ENCODE data around the gene NSMF. TPM values are rescaled to one million over a fixed set of nuclear protein-coding genes. Genes with fewer than 3 reads are reported as not detected.

Gene NSMF
- total and polyA plus RNA-seq, 2 of the 8 experiments (the other 6 are each of a cell fraction or from before 2014, with no cell fraction given), result 56.7 to 65.1 TPM

- H4K20me1 ChIP-seq (replicated peaks in 1 of 2; ENCODE audit: control insufficient read depth in 1 of 2, insufficient read depth in 2 of 2, low read length in 2 of 2), result peaks cover 0 to 4% of the 10 kb centered on the region in 2 experiments
- H3K4me3 ChIP-seq (ENCODE audit: extremely low read depth in 1 of 4, insufficient read depth in 2 of 4, low read depth in 3 of 4, low read length in 4 of 4), result peak overlapping the region in 1 of 4 experiments; percentile 56; a peak in 3 of 8 replicates
- H3K23ac ChIP-seq (ENCODE audit: insufficient read length), result no peak overlapping the region
These were observed 52.9 kb downstream of the NSMF start for GRCh38 chr9:137406085-137406760.

More at GRCh38 chr9:137406085-137406760, 52.9 kb downstream of the NSMF start:
- no peak overlapping the region for H3K9ac ChIP-seq (replicated peaks in 1 of 4; ENCODE audit: extremely low read depth in 1 of 4, low read depth in 3 of 4, low read length in 3 of 4)
- TF ChIP-seq CBX8 (IDR thresholded peaks at IDR 0.05; ENCODE audit: borderline replicate concordance, low read depth, low read length) (no peak), EGR1 (IDR thresholded peaks at IDR 0.05; ENCODE audit: borderline replicate concordance, low read depth, low read length) (no peak), ZNF274 (IDR thresholded peaks at IDR 0.05; ENCODE audit: borderline replicate concordance, extremely low read depth, low read length) (no peak), NANOG (IDR thresholded peaks at IDR 0.05; ENCODE audit: insufficient read depth, low read depth, low read length, poor library complexity, severe bottlenecking) (no peak), FOSL1 (IDR thresholded peaks at IDR 0.05; ENCODE audit: insufficient read depth, low read depth, low read length) (no peak), KDM1A (IDR thresholded peaks at IDR 0.05; ENCODE audit: borderline replicate concordance, low read length) (no peak)
- H4K91ac ChIP-seq (replicated peaks; ENCODE audit: insufficient read length, low read length), result peak overlapping the region; percentile 30
- H3K79me2 ChIP-seq (ENCODE audit: control insufficient read depth in 1 of 2, insufficient read depth in 2 of 2, low read length in 2 of 2), result no peaks in the 10 kb centered on the region
- H3K23me2 ChIP-seq (ENCODE audit: low read depth, low read length), result peaks cover 6% of the 10 kb centered on the region; the same call in 1 of the 2 replicates
- no peak overlapping the region for H2BK20ac ChIP-seq (ENCODE audit: low read length)
- DNase-seq (ENCODE audit: low read depth in 1 of 2, low spot score in 2 of 2) (no peak), FAIRE-seq (no peak)
- no peak overlapping the region for H3K56ac ChIP-seq (replicated peaks; ENCODE audit: insufficient read length, low read depth, low read length)
- H3K27me3 ChIP-seq (replicated peaks in 1 of 4; ENCODE audit: control insufficient read depth in 3 of 4, extremely low read depth in 1 of 4, insufficient read depth in 3 of 4, low read length in 3 of 4), result peaks cover 0 to 3% (median under 1%) of the 10 kb centered on the region in 4 experiments; a peak in 2 of 7 replicates
- H2AFZ ChIP-seq (ENCODE audit: low read length), result no peak overlapping the region
- H2BK15ac ChIP-seq (ENCODE audit: low read length), result no peak overlapping the region
- H3K9me3 ChIP-seq (ENCODE audit: insufficient read depth in 2 of 2, low read depth in 1 of 2, low read length in 1 of 2), result no peaks in the 10 kb centered on the region; a peak in 1 of 4 replicates
- H3K27ac ChIP-seq (ENCODE audit: low read depth, low read length), result no peak overlapping the region
- no peak overlapping the region for H4K5ac ChIP-seq (ENCODE audit: insufficient read length, low read depth, low read length)
- WGBS, 2 experiments (ENCODE audit: extremely low coverage in 1 of 2, insufficient coverage in 1 of 2, insufficient read length in 1 of 2, insufficient replicate concordance in 2 of 2, low coverage in 1 of 2, low lambda C conversion rate in 2 of 2, missing lambda C conversion rate in 1 of 2), result 70% methylated on average over 16 of the region's 20 CpGs; no CpG with 5 or more reads in 1 of the 2 experiments
- no peak overlapping the region; the same call in 1 of the 2 replicates for H4K8ac ChIP-seq (ENCODE audit: extremely low read depth, insufficient read depth, low read length)
- peaks cover 0 to 4% (median 2%) of the 10 kb centered on the region in 4 experiments; a peak in 6 of 7 replicates for H3K4me1 ChIP-seq (replicated peaks in 1 of 4; ENCODE audit: control insufficient read depth in 3 of 4, insufficient read depth in 4 of 4, low read length in 3 of 4)
- no peak overlapping the region; the same call in 1 of the 2 replicates for H2BK12ac ChIP-seq (ENCODE audit: low read depth, low read length)
- no peak overlapping the region for H3K14ac ChIP-seq (ENCODE audit: insufficient read length)
- H3K79me1 ChIP-seq (ENCODE audit: low read depth, low read length), result 0 out of 2 replicates have a peak, but pooled peaks cover 2% of the 10 kb centered on the region
- no peak overlapping the region for H2BK5ac ChIP-seq (ENCODE audit: low read depth, low read length)
- H3K18ac ChIP-seq (ENCODE audit: extremely low read depth, low read length), result no peak overlapping the region; the same call in 1 of the 2 replicates
- no peak overlapping the region for H3K4ac ChIP-seq (replicated peaks; ENCODE audit: insufficient read length, low read depth, low read length)
- ChIA-PET CTCF (ENCODE audit: partially characterized antibody) (interaction anchor here (0.6 to 2.0 kb wide), 3 partner anchors 23 to 112 kb away, joined by 3 to 5 read pairs (median 3); no protein-coding TSS in a partner anchor), POLR2A (ENCODE audit: partially characterized antibody) (no interaction called here)
- H2AK5ac ChIP-seq (ENCODE audit: low read depth, low read length), result no peak overlapping the region
- no peaks in the 10 kb centered on the region for H3K36me3 ChIP-seq (ENCODE audit: control insufficient read depth in 2 of 4, insufficient read depth in 4 of 4, low read length in 3 of 4)
- H3K4me2 ChIP-seq (ENCODE audit: insufficient read depth in 1 of 2, low read depth in 2 of 2, low read length in 2 of 2), result peak overlapping the region; percentile 50 to 64
- no peak overlapping the region for H2BK120ac ChIP-seq (replicated peaks; ENCODE audit: low read depth, low read length)

Data from H1 (cell line).